SK-N-MC (cell line): ENCODE measurements around the gene SSBP2.

ENCODE experiments used
- EZH2 ChIP-seq: fragments of 200-600 bp; sonication (generic); IDR thresholded peaks from one replicate; pipeline ENCODE4 v1.6.1; 2017; ENCODE audit warnings: antibody characterized with exemption
- POLR2AphosphoS5 ChIP-seq: IDR thresholded peaks from 2 replicates; pipeline ENCODE4 v1.6.1; 2012; ENCODE audit warnings: mild to moderate bottlenecking, low read depth, low read length, borderline replicate concordance

DNA sequence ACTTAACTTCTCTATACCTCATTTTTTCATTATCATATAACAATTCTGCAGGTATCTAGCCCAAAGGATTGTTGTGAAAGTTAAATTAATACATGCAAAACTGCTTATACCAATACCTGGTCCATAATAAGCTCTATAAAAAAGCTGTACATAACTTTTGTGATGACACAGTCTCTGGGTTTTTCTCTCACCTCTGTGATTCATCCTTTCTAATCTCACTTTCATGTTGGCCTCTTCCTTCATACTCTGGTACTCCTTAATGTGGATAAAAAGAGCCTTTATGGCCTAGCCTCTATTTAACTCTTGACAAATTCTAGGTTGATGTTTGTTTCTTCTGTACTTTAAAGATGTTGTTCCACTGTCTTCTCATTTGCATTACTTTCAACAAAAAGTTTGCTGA, 194.1 kb downstream of the SSBP2 start:
- TF ChIP-seq POLR2AphosphoS5 (no peak), EZH2 (no peak)
